DOHH2 (cell line): ENCODE data around the gene UNC93B1.

Experiments used
- CTCF ChIP-seq: fragments of 200-600 bp; sonication (generic); IDR thresholded peaks from one replicate; pipeline ENCODE4 v1.5.1; 2014; ENCODE audit warnings: antibody characterized with exemption, mild to moderate bottlenecking, low read depth, low read length; ENCODE audit not compliant: poor library complexity, severe bottlenecking
- EZH2phosphoT487 ChIP-seq: fragments of 200-600 bp; sonication (generic); IDR thresholded peaks from 2 replicates; pipeline ENCODE4 v1.6.1; 2017; ENCODE audit warnings: borderline replicate concordance, mild to moderate bottlenecking, antibody characterized with exemption, low read length, moderate library complexity, mixed read lengths

- TF ChIP-seq CTCF (no peak), EZH2phosphoT487 (no peak)
Measured at GRCh38 chr11:68033708-68034045, 29.8 kb upstream of the UNC93B1 start.
